DMS79 (cell line): Measurements from ENCODE around the gene ACAP3.
"Not testable (repeated sequence)": the region's sequence is repeated elsewhere in the genome, so short reads cannot be mapped to it uniquely, and the experiment has no call there.

ENCODE experiments used
- DNase-seq: peaks from one replicate; lab custom pipeline; 2025; lab: John Stamatoyannopoulos, UW

Gene ACAP3

GRCh38 chr1:1264868-1265272, 42.9 kb downstream of the ACAP3 start:
- DNase-seq: no peak

- no peak for DNase-seq
Measured at GRCh38 chr1:1264026-1264425, 43.7 kb downstream of the ACAP3 start.

- no peak for DNase-seq
Measured at GRCh38 chr1:1262758-1263157, 45.0 kb downstream of the ACAP3 start.

- DNase-seq: no peak
Measured at GRCh38 chr1:1262071-1262470, 45.7 kb downstream of the ACAP3 start.

GRCh38 chr1:1260843-1261560, 46.7 kb downstream of the ACAP3 start:
- no peak for DNase-seq

GRCh38 chr1:1259951-1260600, 47.7 kb downstream of the ACAP3 start:
- no peak for DNase-seq

- DNase-seq: no peak
Measured at GRCh38 chr1:1259540-1259939, 48.2 kb downstream of the ACAP3 start.

- DNase-seq: no peak
Measured at GRCh38 chr1:1259119-1259488, 48.6 kb downstream of the ACAP3 start.

GRCh38 chr1:1256956-1257871, 50.5 kb downstream of the ACAP3 start:
- DNase-seq: no peak

GRCh38 chr1:1255611-1256010, 52.1 kb downstream of the ACAP3 start:
- no peak for DNase-seq

- no peak for DNase-seq
Measured at GRCh38 chr1:1255078-1255477, 52.7 kb downstream of the ACAP3 start.

- DNase-seq: no peak
Measured at GRCh38 chr1:1254667-1254998, 53.1 kb downstream of the ACAP3 start.

GRCh38 chr1:1253972-1254666, 53.6 kb downstream of the ACAP3 start:
- DNase-seq: no peak

GRCh38 chr1:1253314-1253713, 54.4 kb downstream of the ACAP3 start:
- no peak for DNase-seq

- peak; percentile 71 for DNase-seq
Measured at GRCh38 chr1:1250786-1251284, 56.9 kb downstream of the ACAP3 start.

GRCh38 chr1:1248009-1248913, 59.5 kb downstream of the ACAP3 start:
- not testable (repeated sequence) for DNase-seq

- no peak for DNase-seq
Measured at GRCh38 chr1:1247341-1247913, 60.3 kb downstream of the ACAP3 start.

- no peak for DNase-seq
Measured at GRCh38 chr1:1246577-1247340, 61.0 kb downstream of the ACAP3 start, which contains the start of gene C1QTNF12. C1QTNF12 (minus strand) TSS chr1:1246722; CDS start chr1:1246690, 32 bp downstream.

- DNase-seq: no peak
Measured at GRCh38 chr1:1245817-1246576, 61.7 kb downstream of the ACAP3 start.
